ENCODE results near the gene ITPA. TPM values are rescaled to one million over a fixed set of nuclear protein-coding genes. Genes with fewer than 3 reads are reported as not detected.
A peak's percentile ranks its signal among the peaks of the same experiment; 100 is the strongest.

The ITPA gene
- total and polyA plus RNA-seq, 2 of the 13 experiments (the other 11 are each of a cell fraction or from before 2014, with no cell fraction given), result 60.1 to 103 TPM

GRCh38 chr20:3245156-3245555 lies 35.9 kb downstream of the ITPA start:
- ChIA-PET POLR2A (interaction anchor here (4.6 to 7.9 kb wide), 2 partner anchors 22 to 24 kb away, joined by 26 to 110 read pairs; no protein-coding TSS in a partner anchor), CTCF (ENCODE audit: low intra/inter-chr PET ratio, low total read pairs) (no interaction called here)
- Histone ChIP-seq H3K4me1 (ENCODE audit: insufficient read depth, low read length) (peaks cover 69% of the 10 kb centered on the region), H3K4me2 (ENCODE audit: low read depth, low read length) (no peak overlapping the region; the same call in 1 of the 2 replicates), H2AFZ (ENCODE audit: low read length) (no peak overlapping the region), H3K27me3 (ENCODE audit: control insufficient read depth in 1 of 2, insufficient read depth in 2 of 2, low read length in 2 of 2) (peaks cover 3 to 24% of the 10 kb centered on the region in 2 experiments; a peak in 4 of 5 replicates), H3K36me3 (replicated peaks in 1 of 2; ENCODE audit: control insufficient read depth in 1 of 2, insufficient read depth in 2 of 2, low read length in 2 of 2) (no peaks in the 10 kb centered on the region), H3K9ac (ENCODE audit: insufficient read depth, low read depth, low read length) (no peak overlapping the region), H4K20me1 (ENCODE audit: insufficient read depth, low read length) (no peaks in the 10 kb centered on the region), H3K9me3 (ENCODE audit: low read length) (no peaks in the 10 kb centered on the region), H3K79me2 (ENCODE audit: insufficient read depth, low read length) (no peaks in the 10 kb centered on the region), H3K27ac (ENCODE audit: extremely low read length, insufficient read depth, low read length) (no peak overlapping the region), H3K4me3 (replicated peaks in 1 of 3; ENCODE audit: insufficient read depth in 1 of 3, low read depth in 2 of 3, low read length in 3 of 3) (no peak overlapping the region)
- intact Hi-C loops (cut with micrococcal nuclease; ENCODE audit: unreplicated experiment), result loop anchor here (10.0 kb wide), 1 partner anchor 80 kb away; no protein-coding TSS in a partner anchor
- 4% methylated on average over 2 of the region's 2 CpGs for WGBS (ENCODE audit: low lambda C conversion rate)
- no TSS peak for BruUV-seq (replicated peaks)
- FAIRE-seq (no peak), DNase-seq (ENCODE audit: low spot score) (peak; percentile 54), ATAC-seq (no peak)
- no peak for TF ChIP-seq ZBTB43 (CRISPR knock-in tag; conservative IDR thresholded peaks at IDR 0.05)
- TF ChIP-seq ZNF335 (CRISPR knock-in tag; IDR thresholded peaks at IDR 0.05), result no peak
- no peak for TF ChIP-seq SAFB2 (CRISPR knock-in tag; IDR thresholded peaks at IDR 0.05; ENCODE audit: borderline replicate concordance, low read depth)
- no peak for TF ChIP-seq PBX2 (CRISPR knock-in tag; IDR thresholded peaks at IDR 0.05)
- 0 out of 2 replicates have a peak, but pooled peaks have one; percentile 1 for TF ChIP-seq CHD2 (IDR thresholded peaks at IDR 0.05; ENCODE audit: low read depth, low read length)
- in situ Hi-C loops (cut with HindIII; ENCODE audit: extremely low pct_ligation_motif_present, low pct_unique_long_range_greater_than_20kb), result no loop called here

GRCh38 chr20:3245711-3246110 lies 36.4 kb downstream of the ITPA start:
- Histone ChIP-seq H3K9me3 (ENCODE audit: low read length) (no peaks in the 10 kb centered on the region), H2AFZ (ENCODE audit: low read length) (no peak overlapping the region), H3K9ac (ENCODE audit: insufficient read depth, low read depth, low read length) (no peak overlapping the region), H3K4me1 (ENCODE audit: insufficient read depth, low read length) (peaks cover 68% of the 10 kb centered on the region), H3K4me3 (replicated peaks in 1 of 3; ENCODE audit: insufficient read depth in 1 of 3, low read depth in 2 of 3, low read length in 3 of 3) (no peak overlapping the region), H4K20me1 (ENCODE audit: insufficient read depth, low read length) (no peaks in the 10 kb centered on the region), H3K4me2 (ENCODE audit: low read depth, low read length) (no peak overlapping the region), H3K79me2 (ENCODE audit: insufficient read depth, low read length) (no peaks in the 10 kb centered on the region), H3K36me3 (replicated peaks in 1 of 2; ENCODE audit: control insufficient read depth in 1 of 2, insufficient read depth in 2 of 2, low read length in 2 of 2) (no peaks in the 10 kb centered on the region), H3K27me3 (ENCODE audit: control insufficient read depth in 1 of 2, insufficient read depth in 2 of 2, low read length in 2 of 2) (peaks cover 3 to 19% of the 10 kb centered on the region in 2 experiments; a peak in 4 of 5 replicates), H3K27ac (ENCODE audit: extremely low read length, insufficient read depth, low read length) (no peak overlapping the region)
- no TSS peak for BruUV-seq (replicated peaks)
- FAIRE-seq (no peak), DNase-seq (ENCODE audit: low spot score) (no peak), ATAC-seq (no peak)
- no peak for TF ChIP-seq IRF9 (CRISPR knock-in tag; IDR thresholded peaks at IDR 0.05; ENCODE audit: borderline replicate concordance)
- peak; percentile 71; the same call in 1 of the 2 replicates for TF ChIP-seq ZNF644 (CRISPR knock-in tag; IDR thresholded peaks at IDR 0.05; ENCODE audit: low read depth)
- ChIA-PET POLR2A (interaction anchor here (7.9 kb wide), 1 partner anchor 25 kb away, joined by 110 read pairs; no protein-coding TSS in a partner anchor), CTCF (ENCODE audit: low intra/inter-chr PET ratio, low total read pairs) (no interaction called here)
- in situ Hi-C loops (cut with HindIII; ENCODE audit: extremely low pct_ligation_motif_present, low pct_unique_long_range_greater_than_20kb) (no loop called here), intact Hi-C loops (cut with micrococcal nuclease; ENCODE audit: unreplicated experiment) (loop anchor here (10.0 kb wide), 1 partner anchor 81 kb away; no protein-coding TSS in a partner anchor)
- WGBS (ENCODE audit: low lambda C conversion rate), result 37% methylated on average over 4 of the region's 4 CpGs

Measured in HepG2 (cell line).